ENCODE measurements around the gene IL20.
"Not testable (repeated sequence)": the region's sequence is repeated elsewhere in the genome, so short reads cannot be mapped to it uniquely, and the experiment has no call there.

Gene IL20

GRCh38 chr1:206850401-206850800 is 15.0 kb upstream of the IL20 start:
- no peak for DNase-seq (ENCODE audit: low read depth in 2 of 2)
- no peak for TF ChIP-seq CTCF (IDR thresholded peaks at IDR 0.05; ENCODE audit: low read depth, low read length)
- H3K4me3 ChIP-seq (replicated peaks in 1 of 2; ENCODE audit: low read depth in 2 of 2, low read length in 2 of 2) = no peak overlapping the region

GRCh38 chr1:206851341-206852010 is 13.9 kb upstream of the IL20 start:
- peak; percentile 75 to 83 for DNase-seq (ENCODE audit: low read depth in 2 of 2)
- no peak for TF ChIP-seq CTCF (IDR thresholded peaks at IDR 0.05; ENCODE audit: low read depth, low read length)
- H3K4me3 ChIP-seq (replicated peaks in 1 of 2; ENCODE audit: low read depth in 2 of 2, low read length in 2 of 2) = no peak overlapping the region

- not testable (repeated sequence) for H3K4me3 ChIP-seq (replicated peaks in 1 of 2; ENCODE audit: low read depth in 2 of 2, low read length in 2 of 2); DNase-seq (ENCODE audit: low read depth in 2 of 2)
These were observed 12.8 kb upstream of the IL20 start for GRCh38 chr1:206852662-206853061.

GRCh38 chr1:206853696-206854095 is 11.7 kb upstream of the IL20 start:
- not testable (repeated sequence) for H3K4me3 ChIP-seq (replicated peaks in 1 of 2; ENCODE audit: low read depth in 2 of 2, low read length in 2 of 2); DNase-seq (ENCODE audit: low read depth in 2 of 2)

- TF ChIP-seq CTCF (IDR thresholded peaks at IDR 0.05; ENCODE audit: low read depth, low read length) = no peak
These were observed 10.9 kb upstream of the IL20 start for GRCh38 chr1:206854401-206855129.

GRCh38 chr1:206855859-206856258 is 9.6 kb upstream of the IL20 start:
- no peak for TF ChIP-seq CTCF (IDR thresholded peaks at IDR 0.05; ENCODE audit: low read depth, low read length)
- H3K4me3 ChIP-seq (replicated peaks in 1 of 2; ENCODE audit: low read depth in 2 of 2, low read length in 2 of 2) = no peak overlapping the region
- DNase-seq (ENCODE audit: low read depth in 2 of 2) = no peak

More at GRCh38 chr1:206854401-206855129, 10.9 kb upstream of the IL20 start:
- DNase-seq (ENCODE audit: low read depth in 2 of 2) = peak in 1 of 2 donors; percentile 24
- H3K4me3 ChIP-seq (replicated peaks in 1 of 2; ENCODE audit: low read depth in 2 of 2, low read length in 2 of 2) = no peak overlapping the region

- H3K4me3 ChIP-seq (replicated peaks in 1 of 2; ENCODE audit: low read depth in 2 of 2, low read length in 2 of 2) = no peak overlapping the region
- peak; percentile 19 for TF ChIP-seq CTCF (IDR thresholded peaks at IDR 0.05; ENCODE audit: low read depth, low read length)
- peak in 1 of 2 donors; percentile 5 for DNase-seq (ENCODE audit: low read depth in 2 of 2)
These were observed 8.6 kb upstream of the IL20 start for GRCh38 chr1:206856674-206857464.
